Gastroesophageal sphincter (tissue), 3 donors: ENCODE measurements around the gene TUBB4B.

ENCODE experiments used
- CTCF ChIP-seq, 4 experiments: fragments of 200-600 bp in 2 of 4; fragments of 450-650 bp in 2 of 4; sonication (generic) in 1 of 4; IDR thresholded peaks; one replicate each; pipeline ENCODE4 v1.5.1; 2017 to 2019; ENCODE audit warnings: antibody characterized with exemption in 4 of 4, mild to moderate bottlenecking in 2 of 4, moderate library complexity in 2 of 4
- EP300 ChIP-seq: sonication (generic); formaldehyde crosslinking; IDR thresholded peaks from one replicate; pipeline ENCODE4 v1.6.1; 2017; ENCODE audit warnings: antibody characterized with exemption, mild to moderate bottlenecking
- POLR2A ChIP-seq, 2 donors: fragments of 450-650 bp; IDR thresholded peaks; one replicate each; pipeline ENCODE4 v1.6.1; 2017; ENCODE audit warnings: antibody characterized with exemption in 2 of 2, mild to moderate bottlenecking in 2 of 2, moderate library complexity in 1 of 2

GRCh38 chr9:137245450-137246421, 4.6 kb downstream of the TUBB4B start:
- TF ChIP-seq CTCF (IDR thresholded peaks at IDR 0.05) (no peak), POLR2A (IDR thresholded peaks at IDR 0.05) (no peak), EP300 (no peak)
